ENCODE measurements around the gene VPS8.

Gene VPS8

GRCh38 chr3:184827572-184827971 lies 15.6 kb downstream of the VPS8 start:
- TF ChIP-seq ZNF558 (tag by site-specific recombination; IDR thresholded peaks at IDR 0.05): no peak
- TF ChIP-seq ZBTB48 (tag by site-specific recombination; IDR thresholded peaks at IDR 0.05): no peak
- no peak for TF ChIP-seq ZNF302 (tag by site-specific recombination; IDR thresholded peaks at IDR 0.05; ENCODE audit: low read depth)
- no peak for TF ChIP-seq ZNF146 (tag by site-specific recombination; IDR thresholded peaks at IDR 0.05)
- no peak for TF ChIP-seq ZNF248 (tag by site-specific recombination; IDR thresholded peaks at IDR 0.05)
- TF ChIP-seq ZNF624 (tag by site-specific recombination; IDR thresholded peaks at IDR 0.05): no peak
- TF ChIP-seq ZNF239 (tag by site-specific recombination; IDR thresholded peaks at IDR 0.05): no peak
- TF ChIP-seq ZNF394 (tag by site-specific recombination; IDR thresholded peaks at IDR 0.05; ENCODE audit: borderline replicate concordance): no peak
- no peak for TF ChIP-seq MZF1 (tag by site-specific recombination; IDR thresholded peaks at IDR 0.05; ENCODE audit: borderline replicate concordance)
- CTCF ChIA-PET: no interaction called here
- Histone ChIP-seq H3K36me3 (ENCODE audit: control insufficient read depth in 2 of 2, insufficient read depth in 1 of 2, low read length in 2 of 2) (peaks cover 8 to 28% of the 10 kb centered on the region in 2 experiments), H3K27ac (ENCODE audit: extremely low read depth, low read depth, low read length) (no peak overlapping the region), H3K4me3 (ENCODE audit: low read depth, low read length) (no peak overlapping the region), H3K4me1 (ENCODE audit: control insufficient read depth, insufficient read depth, low read length) (no peaks in the 10 kb centered on the region), H3K9me3 (ENCODE audit: control insufficient read depth, insufficient read depth, low read depth, low read length) (no peaks in the 10 kb centered on the region)
- POLR2A ChIA-PET: no interaction called here

- Histone ChIP-seq H3K4me1 (ENCODE audit: control insufficient read depth, insufficient read depth, low read length) (no peaks in the 10 kb centered on the region), H3K36me3 (ENCODE audit: control insufficient read depth in 2 of 2, insufficient read depth in 1 of 2, low read length in 2 of 2) (peaks cover 8 to 56% of the 10 kb centered on the region in 2 experiments), H3K9me3 (ENCODE audit: control insufficient read depth, insufficient read depth, low read depth, low read length) (no peaks in the 10 kb centered on the region), H3K27ac (ENCODE audit: extremely low read depth, low read depth, low read length) (no peak overlapping the region), H3K4me3 (ENCODE audit: low read depth, low read length) (no peak overlapping the region)
- ChIA-PET CTCF (interaction anchor here (0.6 to 0.7 kb wide), 3 partner anchors 10 to 1304 kb away, joined by 3 to 6 read pairs (median 3); no protein-coding TSS in a partner anchor), POLR2A (no interaction called here)
- TF ChIP-seq ZNF76 (tag by site-specific recombination; IDR thresholded peaks at IDR 0.05; ENCODE audit: borderline replicate concordance, low read depth) (peak; percentile 37; the same call in 1 of the 2 replicates), ZNF580 (tag by site-specific recombination; IDR thresholded peaks at IDR 0.05) (no peak), OSR2 (tag by site-specific recombination; IDR thresholded peaks at IDR 0.05) (no peak)
These were observed 20.1 kb downstream of the VPS8 start for GRCh38 chr3:184832044-184832443.

GRCh38 chr3:184832903-184833302 lies 20.9 kb downstream of the VPS8 start:
- TF ChIP-seq PRDM2 (tag by site-specific recombination; IDR thresholded peaks at IDR 0.05; ENCODE audit: borderline replicate concordance): no peak
- no peak for TF ChIP-seq ZNF202 (tag by site-specific recombination; IDR thresholded peaks at IDR 0.05; ENCODE audit: borderline replicate concordance)
- TF ChIP-seq FEZF1 (tag by site-specific recombination; IDR thresholded peaks at IDR 0.05): no peak
- TF ChIP-seq ZNF366 (tag by site-specific recombination; conservative IDR thresholded peaks at IDR 0.05): no peak
- no peak for TF ChIP-seq ZNF48 (tag by site-specific recombination; IDR thresholded peaks at IDR 0.05)
- TF ChIP-seq ZNF558 (tag by site-specific recombination; IDR thresholded peaks at IDR 0.05): no peak
- no peak for TF ChIP-seq ZNF555 (tag by site-specific recombination; conservative IDR thresholded peaks at IDR 0.05)
- no peak for TF ChIP-seq ZNF248 (tag by site-specific recombination; IDR thresholded peaks at IDR 0.05)
- no peak for TF ChIP-seq ZNF433 (tag by site-specific recombination; IDR thresholded peaks at IDR 0.05; ENCODE audit: low read depth)
- no peak overlapping the region for H3K4me3 ChIP-seq (ENCODE audit: low read depth, low read length)
- H3K27ac ChIP-seq (ENCODE audit: extremely low read depth, low read depth, low read length): no peak overlapping the region
- H3K9me3 ChIP-seq (ENCODE audit: control insufficient read depth, insufficient read depth, low read depth, low read length): no peaks in the 10 kb centered on the region
- POLR2A ChIA-PET: no interaction called here
- H3K4me1 ChIP-seq (ENCODE audit: control insufficient read depth, insufficient read depth, low read length): no peaks in the 10 kb centered on the region
- CTCF ChIA-PET: no interaction called here
- peaks cover 4 to 64% of the 10 kb centered on the region in 2 experiments for H3K36me3 ChIP-seq (ENCODE audit: control insufficient read depth in 2 of 2, insufficient read depth in 1 of 2, low read length in 2 of 2)

Measured in HEK293 (cell line).